GM12878 (cell line): ENCODE results near the gene TNFSF13. TPM values are rescaled to one million over a fixed set of nuclear protein-coding genes. Genes with fewer than 3 reads are reported as not detected.

Experiments used
- ATAC-seq: fragments of 200-7000 bp; cut with Tn5 transposase; 3 replicates; pipeline ENCODE4 v1.9.1; 2020; ENCODE audit warnings: mild to moderate bottlenecking, moderate library complexity
- BruUV-seq: library from RNA; stranded (reverse); fragments of 400-500 nt; replicated peaks from 2 replicates; lab custom pipeline; 2021; lab: Mats Ljungman, UMichigan
- CTCF ChIA-PET: fragments of 300-600 bp; sonication (Branson Sonifier 250); formaldehyde crosslinking; extraction: SDS; loops from one replicate; lab custom pipeline; 2021; ENCODE audit warnings: inconsistent platforms; lab: Yijun Ruan, JAX
- POLR2A ChIA-PET: fragments of 350-600 bp; formaldehyde crosslinking; extraction: SDS; loops from one replicate; lab custom pipeline; 2021; ENCODE audit warnings: inconsistent platforms; lab: Charles Lee
- RAD21 ChIA-PET: fragments of 300-600 bp; sonication (Branson Sonifier 250); formaldehyde crosslinking; loops from one replicate; lab custom pipeline; 2023; ENCODE audit warnings: antibody characterized with exemption; ENCODE audit not compliant: unreplicated experiment; lab: Charles Lee
- SMC1A ChIA-PET: fragments of 300-600 bp; sonication (Branson Sonifier 250); formaldehyde crosslinking; loops from one replicate; lab custom pipeline; 2023; ENCODE audit not compliant: unreplicated experiment, uncharacterized antibody; lab: Charles Lee
- DNase-seq: peaks from one replicate; pipeline ENCODE4 v3.0.0-alpha.2; 2011; ENCODE audit warnings: low read depth, low spot score
- FAIRE-seq: peaks from 3 replicates; lab custom pipeline; 2011; peaks lifted over from hg19 to GRCh38; lab: Jason Lieb, UNC
- H2AFZ ChIP-seq: 2 replicates; pipeline ENCODE4 v1.6.0; 2011; ENCODE audit warnings: low read depth, low read length, control low read depth; ENCODE audit not compliant: control insufficient read depth
- H3K27ac ChIP-seq: 2 replicates; pipeline ENCODE4 v1.5.1; 2011; ENCODE audit warnings: control low read depth; ENCODE audit not compliant: control insufficient read depth, insufficient read depth
- H3K27me3 ChIP-seq, 2 experiments: replicated peaks in 1 of 2; 2 replicates each; pipeline versions ENCODE4 v1.6.0 to v1.6.1; 2011; ENCODE audit warnings: low read length in 1 of 2; ENCODE audit not compliant: control insufficient read depth in 2 of 2, insufficient read depth in 2 of 2
- H3K36me3 ChIP-seq, 2 experiments: 2 replicates each; pipeline ENCODE4 v1.5.1; 2011; ENCODE audit warnings: low read length in 1 of 2; ENCODE audit not compliant: control insufficient read depth in 2 of 2, insufficient read depth in 2 of 2
- H3K4me1 ChIP-seq: 2 replicates; pipeline ENCODE4 v1.6.1; 2011; ENCODE audit warnings: mild to moderate bottlenecking, low read length, moderate library complexity, mixed read lengths; ENCODE audit not compliant: control insufficient read depth, insufficient read depth
- H3K4me2 ChIP-seq: 2 replicates; pipeline ENCODE4 v1.6.0; 2011; ENCODE audit warnings: control low read depth; ENCODE audit not compliant: control insufficient read depth, insufficient read depth
- H3K4me3 ChIP-seq: fragments of 200-600 bp; sonication (generic); 2 replicates; pipeline ENCODE4 v1.5.1; 2016
- H3K79me2 ChIP-seq: 2 replicates; pipeline ENCODE4 v1.6.0; 2011; ENCODE audit warnings: low read length; ENCODE audit not compliant: control insufficient read depth, insufficient read depth
- H3K9ac ChIP-seq: 2 replicates; pipeline ENCODE4 v1.8.0; 2011; ENCODE audit warnings: low read length, control low read depth, mixed read lengths; ENCODE audit not compliant: control insufficient read depth, insufficient read depth
- H3K9me3 ChIP-seq: replicated peaks from 3 replicates; pipeline ENCODE4 v1.5.1; 2011; ENCODE audit warnings: mild to moderate bottlenecking, low read length; ENCODE audit not compliant: control insufficient read depth, insufficient read depth
- H4K20me1 ChIP-seq: 2 replicates; pipeline ENCODE4 v1.6.0; 2011; ENCODE audit not compliant: control insufficient read depth, insufficient read depth
- ATF7 ChIP-seq: fragments of 450-650 bp; IDR thresholded peaks from 2 replicates; pipeline ENCODE4 v1.6.1; 2016; ENCODE audit warnings: low read depth, mild to moderate bottlenecking
- CTCF ChIP-seq, 3 experiments: IDR thresholded peaks in 2 of 3; conservative IDR thresholded peaks in 1 of 3; 2 replicates each; pipeline ENCODE4 v1.5.1; 2011; ENCODE audit warnings: low read depth in 3 of 3, low read length in 3 of 3, mild to moderate bottlenecking in 3 of 3, control low read depth in 2 of 3, moderate library complexity in 2 of 3, inconsistent platforms in 1 of 3, mixed read lengths in 1 of 3; ENCODE audit not compliant: control insufficient read depth in 2 of 3, insufficient read depth in 1 of 3; ENCODE audit errors: extremely low read depth in 1 of 3
- EED ChIP-seq: sonication (generic); IDR thresholded peaks from 2 replicates; pipeline ENCODE4 v1.6.1; 2016; ENCODE audit warnings: antibody characterized with exemption, low read depth
- IKZF1 ChIP-seq: fragments of 450-650 bp; conservative IDR thresholded peaks from 2 replicates; pipeline ENCODE4 v1.6.1; 2017; ENCODE audit warnings: antibody characterized with exemption, mild to moderate bottlenecking
- LARP7 ChIP-seq: fragments of 450-650 bp; IDR thresholded peaks from 2 replicates; pipeline ENCODE4 v1.6.1; 2017; ENCODE audit warnings: mild to moderate bottlenecking
- PRDM15 ChIP-seq: fragments of 450-650 bp; formaldehyde crosslinking; IDR thresholded peaks from 2 replicates; pipeline ENCODE4 v1.4.0; 2020; ENCODE audit warnings: mild to moderate bottlenecking, moderate library complexity
- RAD21 ChIP-seq: IDR thresholded peaks from 2 replicates; pipeline ENCODE4 v1.6.1; 2011; ENCODE audit warnings: mild to moderate bottlenecking, low read depth, low read length, moderate library complexity; ENCODE audit not compliant: insufficient read depth
- SMC3 ChIP-seq: IDR thresholded peaks from 2 replicates; pipeline ENCODE4 v1.6.1; 2011; ENCODE audit warnings: low read length, improper control_type of control experiment, borderline replicate concordance
- WGBS: methylation state at CpG from one replicate; pipeline ENCODE4 v1.1.6; 2016; ENCODE audit warnings: low lambda C conversion rate; ENCODE audit not compliant: insufficient replicate concordance, insufficient coverage; ENCODE audit errors: missing lambda C conversion rate; 5-methylcytosine and 5-hydroxymethylcytosine counted together
- in situ Hi-C: fragments of 300-500 bp; cut with MboI; formaldehyde crosslinking; loops from 9 replicates; pipeline ENCODE4 v1.14.3; 2018; ENCODE audit warnings: mixed read lengths
- intact Hi-C: fragments of 100-400 bp; cut with micrococcal nuclease; formaldehyde crosslinking; loops from one replicate; pipeline ENCODE4 v1.14.2; 2022; ENCODE audit not compliant: unreplicated experiment
- polyA plus RNA-seq, 11 experiments: library from polyadenylated mRNA; depleted of rRNA in 4 of 11; unstranded in 6 of 11; stranded (reverse) in 5 of 11; fragments of >200 nt; fragmentation: Nextera tagmentation in 4 of 11; fragmentation: Illumina TruSeq in 1 of 11; extraction: Ambion mirVana in 4 of 11; extraction: Trizol in 1 of 11; gene quantifications; 1 replicate in 1 of 11; 2 replicates in 10 of 11; pipeline versions ENCODE4 v1.2.1 to v1.2.3, GENCODE V29; 2011 to 2016; ENCODE audit warnings: inconsistent platforms in 2 of 11, missing spikeins in 2 of 11, low read depth in 1 of 11
- total RNA-seq, 4 experiments: library from RNA; depleted of rRNA in 3 of 4; stranded (reverse); fragments of >200 nt in 3 of 4; fragmentation: Illumina TruSeq in 1 of 4; extraction: Trizol in 1 of 4; gene quantifications; 2 replicates each; pipeline versions ENCODE4 v1.2.1 to v1.2.3, GENCODE V29; 2013 to 2021

TNFSF13 gene
- total and polyA plus RNA-seq, 10 of the 15 experiments (the other 5 are each of a cell fraction or from before 2014, with no cell fraction given): 0.56 to 14.6 (median 9.7) TPM

DNA sequence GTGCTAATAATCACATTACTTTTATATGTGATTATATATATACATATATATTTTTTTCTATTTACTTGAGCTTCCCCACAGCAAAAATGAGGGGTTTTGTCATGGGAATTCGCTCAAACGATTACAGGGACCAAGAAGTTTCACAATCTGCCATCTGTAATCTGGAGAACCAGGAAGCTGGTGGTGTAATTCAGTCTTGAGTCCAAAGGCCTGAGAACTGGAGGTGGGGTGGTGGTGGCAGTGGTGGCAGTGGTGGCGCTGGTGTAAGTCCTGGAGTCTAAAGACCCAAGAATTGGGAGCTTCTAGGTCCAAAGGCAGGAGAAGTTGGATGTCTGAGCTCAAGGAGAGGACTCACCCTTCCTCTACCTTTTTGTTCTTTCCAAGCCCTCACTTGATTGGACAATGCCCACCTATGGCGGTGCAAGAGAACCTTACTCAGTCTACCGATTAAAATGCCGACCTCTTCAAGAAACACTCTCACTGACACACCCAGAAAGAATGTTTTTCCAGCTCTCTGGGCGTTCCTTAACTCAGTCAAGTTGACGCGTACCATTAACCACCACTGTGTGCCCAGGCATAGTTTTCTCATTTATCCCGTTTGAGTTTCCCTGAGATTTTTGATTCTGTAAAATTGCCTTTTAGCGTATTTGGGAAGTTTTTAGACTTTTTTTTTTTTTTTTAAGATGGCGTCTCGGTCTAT lies 42.5 kb upstream of the TNFSF13 start:
- no peaks in the 10 kb centered on the region for H3K27me3 ChIP-seq
- CTCF ChIA-PET: interaction anchor here (0.7 to 4.4 kb wide), 21 partner anchors 10 to 233 kb away, joined by 3 to 145 read pairs (median 4); partner anchors contain the start of genes CD68, SENP3, SOX15 and TMEM95
- DNase-seq (no peak), ATAC-seq (no peak), FAIRE-seq (no peak)
- H3K9me3 ChIP-seq: no peaks in the 10 kb centered on the region
- in situ Hi-C loops: no loop called here
- no peaks in the 10 kb centered on the region for H3K4me1 ChIP-seq
- H2AFZ ChIP-seq: no peak overlapping the region
- 88% methylated on average over 13 of the region's 13 CpGs for whole genome bisulfite sequencing
- no peak overlapping the region for H3K27ac ChIP-seq
- intact Hi-C loops: no loop called here
- SMC1A ChIA-PET: interaction anchor here (0.8 to 4.2 kb wide), 11 partner anchors 8 to 172 kb away, joined by 3 to 67 read pairs (median 8); partner anchors contain the start of genes SENP3, TNFSF13, TP53 and WRAP53
- BruUV-seq: no TSS peak
- RAD21 ChIA-PET: interaction anchor here (0.7 to 4.1 kb wide), 8 partner anchors 37 to 227 kb away, joined by 3 to 84 read pairs (median 4); partner anchors contain the start of genes MPDU1, SENP3, TNFSF13 and TP53
- H3K79me2 ChIP-seq: no peaks in the 10 kb centered on the region
- H3K36me3 ChIP-seq: peaks cover 12 to 24% of the 10 kb centered on the region in 2 experiments; a peak in 3 of 4 replicates
- TF ChIP-seq ATF7: no peak
- TF ChIP-seq IKZF1: no peak
- no peak overlapping the region for H3K9ac ChIP-seq
- no peak overlapping the region for H3K4me2 ChIP-seq
- no peaks in the 10 kb centered on the region for H4K20me1 ChIP-seq
- POLR2A ChIA-PET: interaction anchor here (3.9 kb wide), 1 partner anchor 43 kb away, joined by 36 read pairs; the partner anchor contains the start of gene TNFSF13
- H3K4me3 ChIP-seq: no peak overlapping the region

- CTCF ChIA-PET: interaction anchor here (0.6 to 17.1 kb wide), 15 partner anchors 9 to 266 kb away, joined by 3 to 192 read pairs (median 3); partner anchors contain the start of genes CHRNB1, FXR2, SENP3 and SOX15
- no peaks in the 10 kb centered on the region for H3K27me3 ChIP-seq
- FAIRE-seq: peak; percentile 56
- in situ Hi-C loops: no loop called here
- POLR2A ChIA-PET: interaction anchor here (0.6 to 1.0 kb wide), 3 partner anchors 30 to 49 kb away, joined by 4 to 5 read pairs (median 4); no protein-coding TSS in a partner anchor
- RAD21 ChIA-PET: interaction anchor here (0.6 to 3.5 kb wide), 5 partner anchors 35 to 165 kb away, joined by 3 to 32 read pairs (median 5); partner anchors contain the start of genes SENP3, TNFSF13, TP53 and WRAP53
- BruUV-seq: no TSS peak
- no peaks in the 10 kb centered on the region for H4K20me1 ChIP-seq
- H3K9ac ChIP-seq: no peak overlapping the region
- H3K4me3 ChIP-seq: no peak overlapping the region
- no peaks in the 10 kb centered on the region for H3K4me1 ChIP-seq
- no peak for DNase-seq
- H3K9me3 ChIP-seq: no peaks in the 10 kb centered on the region
- no peak overlapping the region for H2AFZ ChIP-seq
- no peak overlapping the region for H3K27ac ChIP-seq
- no peaks in the 10 kb centered on the region for H3K36me3 ChIP-seq
- SMC1A ChIA-PET: interaction anchor here (0.7 to 1.2 kb wide), 8 partner anchors 9 to 164 kb away, joined by 3 to 23 read pairs (median 3); partner anchors contain the start of genes TNFSF13 and TP53
- H3K79me2 ChIP-seq: no peaks in the 10 kb centered on the region
- peak; percentile 83 for ATAC-seq
- 54% methylated on average over 10 of the region's 10 CpGs for WGBS
- intact Hi-C loops: loop anchor here (2.0 kb wide), 1 partner anchor 38 kb away; the partner anchor contains the start of gene SENP3
- no peak overlapping the region for H3K4me2 ChIP-seq
- TF ChIP-seq EED: no peak
- TF ChIP-seq RAD21: peak; percentile 39; the same call in 1 of the 2 replicates
- TF ChIP-seq LARP7: no peak
- peak; percentile 38 to 62 (median 62) for TF ChIP-seq CTCF (IDR thresholded peaks at IDR 0.05 in 2 of 3, conservative IDR thresholded peaks at IDR 0.05 in 1 of 3; ENCODE audit: control insufficient read depth in 2 of 3, extremely low read depth in 1 of 3, insufficient read depth in 1 of 3, low read depth in 3 of 3, low read length in 3 of 3)
- peak; percentile 61; the same call in 1 of the 2 replicates for TF ChIP-seq SMC3
- no peak for TF ChIP-seq PRDM15 (CRISPR knock-in tag)
Observed at GRCh38 chr17:7523033-7523432, 35.5 kb upstream of the TNFSF13 start.
